SK-N-SH (cell line): ENCODE results near the gene LMOD2.

Source experiments
- IRF3 ChIP-seq: fragments of 150-350 bp; IDR thresholded peaks from 2 replicates; pipeline ENCODE4 v1.6.1; 2016; ENCODE audit warnings: mild to moderate bottlenecking, low read depth, low read length
- NRF1 ChIP-seq: IDR thresholded peaks from 2 replicates; pipeline ENCODE4 v1.6.1; 2012; ENCODE audit warnings: low read depth, mild to moderate bottlenecking, low read length
- POLR2AphosphoS5 ChIP-seq: IDR thresholded peaks from 2 replicates; pipeline ENCODE4 v1.6.1; 2012; ENCODE audit warnings: low read depth, low read length
- RAD21 ChIP-seq: IDR thresholded peaks from 2 replicates; pipeline ENCODE4 v1.6.1; 2012; ENCODE audit warnings: mild to moderate bottlenecking, low read length
- SIN3A ChIP-seq: IDR thresholded peaks from 2 replicates; pipeline ENCODE4 v1.6.1; 2012; ENCODE audit warnings: low read depth, mild to moderate bottlenecking, low read length, moderate library complexity, borderline replicate concordance
- TAF1 ChIP-seq: IDR thresholded peaks from 2 replicates; pipeline ENCODE4 v1.6.1; 2012; ENCODE audit warnings: low read depth, mild to moderate bottlenecking, low read length, moderate library complexity, borderline replicate concordance
- TF ChIP-seq, protein P1 (sequence below): fragments of 200-600 bp; sonication (generic); IDR thresholded peaks from 2 replicates; pipeline ENCODE4 v1.6.1; 2017; ENCODE audit warnings: antibody characterized with exemption, mild to moderate bottlenecking, moderate library complexity
- TF ChIP-seq, protein P2 (sequence below): IDR thresholded peaks from 2 replicates; pipeline ENCODE4 v1.4.0; 2012; ENCODE audit warnings: low read depth

DNA sequence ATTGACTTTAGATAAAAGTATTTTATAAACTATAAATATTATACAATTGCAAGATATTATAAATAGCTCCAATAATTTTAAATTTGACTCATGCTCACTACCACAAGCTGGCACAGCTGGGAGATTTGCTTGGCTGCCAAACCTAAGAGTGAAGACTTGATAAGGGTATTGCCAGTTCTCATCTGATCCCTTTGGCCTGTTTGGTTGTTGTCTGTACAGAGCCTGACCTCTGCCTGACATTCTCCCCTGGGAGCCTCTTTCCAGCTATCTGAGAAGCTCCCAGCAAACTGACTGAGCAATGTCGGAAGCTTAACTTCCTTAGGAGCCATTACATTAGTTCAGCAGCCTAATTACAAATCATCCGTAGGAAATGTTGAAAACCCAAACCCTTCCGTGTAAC lies 10.2 kb upstream of the LMOD2 start:
- TF ChIP-seq TAF1 (no peak), POLR2AphosphoS5 (no peak), SIN3A (no peak), IRF3 (no peak), RAD21 (no peak), NRF1 (no peak)
- TF ChIP-seq, protein P1, sequence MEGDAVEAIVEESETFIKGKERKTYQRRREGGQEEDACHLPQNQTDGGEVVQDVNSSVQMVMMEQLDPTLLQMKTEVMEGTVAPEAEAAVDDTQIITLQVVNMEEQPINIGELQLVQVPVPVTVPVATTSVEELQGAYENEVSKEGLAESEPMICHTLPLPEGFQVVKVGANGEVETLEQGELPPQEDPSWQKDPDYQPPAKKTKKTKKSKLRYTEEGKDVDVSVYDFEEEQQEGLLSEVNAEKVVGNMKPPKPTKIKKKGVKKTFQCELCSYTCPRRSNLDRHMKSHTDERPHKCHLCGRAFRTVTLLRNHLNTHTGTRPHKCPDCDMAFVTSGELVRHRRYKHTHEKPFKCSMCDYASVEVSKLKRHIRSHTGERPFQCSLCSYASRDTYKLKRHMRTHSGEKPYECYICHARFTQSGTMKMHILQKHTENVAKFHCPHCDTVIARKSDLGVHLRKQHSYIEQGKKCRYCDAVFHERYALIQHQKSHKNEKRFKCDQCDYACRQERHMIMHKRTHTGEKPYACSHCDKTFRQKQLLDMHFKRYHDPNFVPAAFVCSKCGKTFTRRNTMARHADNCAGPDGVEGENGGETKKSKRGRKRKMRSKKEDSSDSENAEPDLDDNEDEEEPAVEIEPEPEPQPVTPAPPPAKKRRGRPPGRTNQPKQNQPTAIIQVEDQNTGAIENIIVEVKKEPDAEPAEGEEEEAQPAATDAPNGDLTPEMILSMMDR = no peak
- TF ChIP-seq, protein P2, sequence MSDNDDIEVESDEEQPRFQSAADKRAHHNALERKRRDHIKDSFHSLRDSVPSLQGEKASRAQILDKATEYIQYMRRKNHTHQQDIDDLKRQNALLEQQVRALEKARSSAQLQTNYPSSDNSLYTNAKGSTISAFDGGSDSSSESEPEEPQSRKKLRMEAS = no peak
